WERI-Rb-1 (cell line): ENCODE measurements around the gene DFFB.
A peak's percentile ranks its signal among the peaks of the same experiment; 100 is the strongest.

Experiments used
- DNase-seq: peaks from one replicate; pipeline ENCODE4 v3.0.0-alpha.2; 2020
- H3K27ac ChIP-seq: fragments of 250-450 bp; sonication (Bioruptor Pico); 2 replicates; pipeline ENCODE4 v1.5.1; 2020; ENCODE audit warnings: mild to moderate bottlenecking, moderate library complexity
- H3K27me3 ChIP-seq: fragments of 250-450 bp; sonication (Bioruptor Pico); 2 replicates; pipeline ENCODE4 v1.5.1; 2021; ENCODE audit warnings: mild to moderate bottlenecking, low read depth, moderate library complexity; ENCODE audit not compliant: insufficient read depth, severe bottlenecking
- H3K36me3 ChIP-seq: fragments of 250-450 bp; sonication (Bioruptor Pico); 2 replicates; pipeline ENCODE4 v1.5.1; 2020; ENCODE audit warnings: mild to moderate bottlenecking, moderate library complexity
- H3K4me3 ChIP-seq: 2 replicates; pipeline ENCODE4 v1.5.1; 2011; ENCODE audit warnings: low read depth, mild to moderate bottlenecking, control low read depth, low read length
- H3K9me3 ChIP-seq: fragments of 250-450 bp; sonication (Bioruptor Pico); 2 replicates; pipeline ENCODE4 v1.5.1; 2021; ENCODE audit warnings: mild to moderate bottlenecking, moderate library complexity; ENCODE audit not compliant: severe bottlenecking
- TF ChIP-seq, protein P1 (sequence below): IDR thresholded peaks from 2 replicates; pipeline ENCODE4 v1.5.1; 2011; ENCODE audit warnings: low read depth, mild to moderate bottlenecking, control low read depth, inconsistent platforms, low read length

DFFB gene

DNA sequence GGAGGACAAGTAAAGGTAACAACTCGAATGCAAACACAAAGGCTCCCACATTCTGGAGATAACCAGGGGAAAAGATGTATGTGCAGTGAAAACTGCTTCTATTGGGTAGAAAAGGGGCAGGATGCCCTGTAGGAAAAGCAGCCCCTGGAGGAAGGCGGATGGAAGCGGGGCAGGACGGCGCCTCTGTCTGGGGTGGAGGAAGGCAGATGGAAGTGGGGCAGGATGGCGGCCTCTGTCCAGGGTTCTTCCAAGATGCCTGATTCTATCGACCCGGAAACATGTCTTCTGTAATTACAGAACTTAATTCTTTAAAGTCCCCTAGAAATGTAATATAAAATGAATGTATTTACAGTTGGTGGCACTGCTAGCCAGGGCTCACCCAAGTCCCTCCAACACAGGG, 37.0 kb upstream of the DFFB start:
- peaks cover 42% of the 10 kb centered on the region for H3K36me3 ChIP-seq
- no peak overlapping the region for H3K4me3 ChIP-seq
- peak overlapping the region; percentile 90 for H3K27ac ChIP-seq
- TF ChIP-seq, protein P1, sequence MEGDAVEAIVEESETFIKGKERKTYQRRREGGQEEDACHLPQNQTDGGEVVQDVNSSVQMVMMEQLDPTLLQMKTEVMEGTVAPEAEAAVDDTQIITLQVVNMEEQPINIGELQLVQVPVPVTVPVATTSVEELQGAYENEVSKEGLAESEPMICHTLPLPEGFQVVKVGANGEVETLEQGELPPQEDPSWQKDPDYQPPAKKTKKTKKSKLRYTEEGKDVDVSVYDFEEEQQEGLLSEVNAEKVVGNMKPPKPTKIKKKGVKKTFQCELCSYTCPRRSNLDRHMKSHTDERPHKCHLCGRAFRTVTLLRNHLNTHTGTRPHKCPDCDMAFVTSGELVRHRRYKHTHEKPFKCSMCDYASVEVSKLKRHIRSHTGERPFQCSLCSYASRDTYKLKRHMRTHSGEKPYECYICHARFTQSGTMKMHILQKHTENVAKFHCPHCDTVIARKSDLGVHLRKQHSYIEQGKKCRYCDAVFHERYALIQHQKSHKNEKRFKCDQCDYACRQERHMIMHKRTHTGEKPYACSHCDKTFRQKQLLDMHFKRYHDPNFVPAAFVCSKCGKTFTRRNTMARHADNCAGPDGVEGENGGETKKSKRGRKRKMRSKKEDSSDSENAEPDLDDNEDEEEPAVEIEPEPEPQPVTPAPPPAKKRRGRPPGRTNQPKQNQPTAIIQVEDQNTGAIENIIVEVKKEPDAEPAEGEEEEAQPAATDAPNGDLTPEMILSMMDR, result no peak
- H3K27me3 ChIP-seq, result no peaks in the 10 kb centered on the region
- H3K9me3 ChIP-seq, result no peaks in the 10 kb centered on the region
- no peak for DNase-seq

DNA sequence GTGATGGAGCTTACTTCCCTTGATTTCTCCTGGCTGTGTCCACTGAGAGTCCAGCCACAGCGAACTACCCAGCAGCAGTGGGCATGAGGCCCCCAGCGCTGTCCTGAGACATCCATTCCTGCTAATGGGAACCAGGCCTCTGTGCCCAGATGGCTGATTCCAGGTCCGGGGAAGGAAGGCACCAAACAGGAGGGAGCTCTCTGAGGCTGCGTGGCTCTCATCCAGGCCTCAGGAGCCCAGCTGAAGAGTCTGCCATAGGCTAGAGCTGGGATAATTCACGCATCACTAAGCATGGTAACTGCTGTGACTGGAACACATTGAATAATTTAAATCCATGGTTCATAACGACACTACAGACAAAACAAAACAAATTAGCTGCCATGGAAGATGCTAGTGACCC, 36.3 kb upstream of the DFFB start:
- Histone ChIP-seq H3K36me3 (peaks cover 49% of the 10 kb centered on the region), H3K4me3 (peak overlapping the region; percentile 18; the same call in 1 of the 2 replicates), H3K27me3 (no peaks in the 10 kb centered on the region), H3K9me3 (no peaks in the 10 kb centered on the region), H3K27ac (peak overlapping the region; percentile 90)
- TF ChIP-seq, protein P1, result no peak
- DNase-seq, result peak; percentile 84

DNA sequence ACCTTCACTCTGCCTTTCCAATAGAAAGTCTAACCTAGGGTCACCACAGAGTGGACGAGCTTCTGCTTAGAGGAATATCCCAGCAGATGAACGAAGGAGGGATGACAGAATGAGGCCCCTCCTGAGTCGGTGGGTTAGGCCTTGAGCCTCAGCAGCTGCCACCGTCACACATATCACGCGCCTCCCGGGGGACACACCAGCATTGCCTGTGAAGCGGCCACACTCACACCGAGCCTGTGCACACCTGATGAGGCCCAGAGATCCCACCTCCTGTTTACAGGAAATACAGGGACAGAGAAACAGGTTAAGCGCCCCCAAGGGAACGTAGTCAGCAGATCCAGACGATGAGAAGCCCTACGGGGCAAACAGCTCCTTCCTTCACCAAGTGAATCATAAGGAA, 35.8 kb upstream of the DFFB start:
- H3K27me3 ChIP-seq, result no peaks in the 10 kb centered on the region
- H3K27ac ChIP-seq, result peak overlapping the region; percentile 90
- no peaks in the 10 kb centered on the region for H3K9me3 ChIP-seq
- TF ChIP-seq, protein P1, result peak; percentile 64
- H3K4me3 ChIP-seq, result peak overlapping the region; percentile 18; the same call in 1 of the 2 replicates
- peaks cover 51% of the 10 kb centered on the region for H3K36me3 ChIP-seq
- DNase-seq, result peak; percentile 85

DNA sequence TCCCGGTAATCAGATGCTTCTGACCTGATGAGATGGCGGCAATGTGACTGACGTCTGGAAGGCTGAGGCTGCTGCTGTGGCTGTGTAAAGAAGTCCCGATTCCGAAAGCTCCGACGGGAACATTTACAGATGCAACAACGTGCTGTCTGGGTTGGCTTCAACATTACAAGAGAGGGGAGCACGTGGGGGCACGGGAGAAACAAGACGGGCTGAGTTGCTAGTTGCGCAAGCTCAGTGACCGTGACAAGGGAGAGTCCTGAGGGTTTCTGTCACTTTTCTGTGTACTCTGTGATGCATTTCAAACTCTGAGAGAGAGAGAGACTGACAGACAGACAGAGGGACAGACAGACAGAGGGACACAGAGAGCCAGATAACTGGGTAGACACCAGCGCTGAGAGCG, 35.4 kb upstream of the DFFB start:
- TF ChIP-seq, protein P1, result no peak
- H3K9me3 ChIP-seq, result no peaks in the 10 kb centered on the region
- DNase-seq, result no peak
- H3K4me3 ChIP-seq, result no peak overlapping the region
- peaks cover 56% of the 10 kb centered on the region for H3K36me3 ChIP-seq
- peak overlapping the region; percentile 90 for H3K27ac ChIP-seq
- no peaks in the 10 kb centered on the region for H3K27me3 ChIP-seq

DNA sequence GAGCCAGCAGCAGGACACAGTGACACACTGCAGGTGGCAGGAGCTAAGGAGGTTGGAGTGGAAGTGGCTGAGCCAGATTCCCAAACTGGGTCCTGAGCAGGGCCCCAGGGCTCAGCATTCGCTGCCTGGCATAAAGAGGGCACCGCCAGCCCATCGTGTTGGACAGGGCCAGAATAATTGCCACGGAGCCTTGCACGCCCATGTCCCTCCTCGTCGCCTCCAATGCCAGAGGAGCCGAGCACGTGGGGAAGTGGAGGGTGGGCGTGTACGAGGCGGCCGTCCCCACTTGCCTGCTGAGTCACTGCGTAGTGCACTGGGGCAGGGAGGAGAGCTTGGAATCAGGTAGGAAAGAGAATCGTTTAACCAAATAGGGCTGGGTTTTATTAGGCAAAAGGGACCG, 34.9 kb upstream of the DFFB start:
- Histone ChIP-seq H3K4me3 (no peak overlapping the region), H3K9me3 (no peaks in the 10 kb centered on the region), H3K36me3 (peaks cover 60% of the 10 kb centered on the region), H3K27me3 (no peaks in the 10 kb centered on the region), H3K27ac (peak overlapping the region; percentile 90)
- DNase-seq, result no peak
- TF ChIP-seq, protein P1, result no peak

DNA sequence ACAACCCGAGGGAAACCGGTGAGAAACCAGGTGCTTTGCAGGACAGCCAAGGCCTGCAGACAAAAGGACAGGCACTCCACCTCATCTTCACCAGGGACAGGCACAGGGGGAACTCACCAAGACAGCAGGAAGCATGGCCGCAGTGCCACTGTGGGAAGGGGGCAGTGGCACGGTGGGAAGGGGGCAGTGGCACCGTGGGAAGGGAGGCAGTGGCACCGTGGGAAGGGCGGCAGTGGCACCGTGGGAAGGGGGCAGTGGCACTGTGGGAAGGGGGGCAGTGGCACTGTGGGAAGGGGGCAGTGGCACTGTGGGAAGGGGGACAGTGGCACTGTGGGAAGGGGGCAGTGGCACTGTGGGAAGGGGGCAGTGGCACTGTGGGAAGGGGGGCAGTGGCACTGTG, 32.6 kb upstream of the DFFB start:
- Histone ChIP-seq H3K36me3 (peaks cover 74% of the 10 kb centered on the region), H3K4me3 (no peak overlapping the region), H3K9me3 (no peaks in the 10 kb centered on the region), H3K27me3 (no peaks in the 10 kb centered on the region), H3K27ac (no peak overlapping the region)
- DNase-seq, result no peak
- TF ChIP-seq, protein P1, result no peak
